ENCODE data around the gene ADAMTSL1. TPM values are rescaled to one million over a fixed set of nuclear protein-coding genes. Genes with fewer than 3 reads are reported as not detected.

ADAMTSL1 gene
- total RNA-seq, 2 donors from 2014 or later = 3.4 to 3.8 TPM

DNA sequence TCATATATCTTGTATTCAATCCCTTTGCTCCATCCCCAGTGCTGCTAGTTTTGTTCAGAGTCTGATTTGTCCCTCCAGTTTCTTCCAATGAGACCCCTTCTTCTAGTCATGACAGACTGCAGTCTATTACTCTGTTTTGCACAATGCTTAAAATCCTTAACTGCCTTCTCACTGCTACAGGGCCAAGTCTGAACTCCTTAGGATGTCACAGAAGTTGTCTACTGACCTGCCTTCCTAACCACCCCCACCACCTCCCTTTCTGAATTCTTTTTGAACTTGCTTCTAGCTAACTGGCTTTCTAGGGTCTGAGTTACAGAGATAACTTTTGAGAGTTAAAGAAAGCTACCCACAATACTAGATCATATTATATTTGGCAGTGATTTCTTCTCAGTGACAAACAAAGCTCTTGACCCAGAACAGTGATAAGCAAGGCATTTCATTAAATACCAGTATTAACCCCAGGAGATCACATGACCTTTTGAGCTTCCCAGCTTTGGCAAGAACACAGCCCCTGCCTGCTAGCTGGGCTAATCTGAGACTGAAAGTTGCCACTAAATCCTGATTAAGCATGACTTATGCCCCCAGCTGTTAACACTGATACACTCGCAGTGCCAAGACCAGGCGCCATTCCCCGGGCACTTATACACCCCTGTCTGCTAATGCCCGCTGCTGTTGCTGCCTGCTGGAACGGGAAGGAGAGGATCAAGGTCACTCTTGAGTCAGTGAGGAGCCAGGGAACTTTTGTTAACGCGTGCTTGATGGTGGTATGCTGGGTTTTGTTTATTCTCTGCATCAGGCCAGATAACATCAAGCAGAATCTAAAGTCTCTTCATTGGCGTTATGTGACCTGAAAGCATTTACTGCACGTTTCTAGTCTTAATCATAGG is 36.4 kb upstream of the ADAMTSL1 start:
- peak; percentile 71 for DNase-seq (ENCODE audit: low spot score)
- Histone ChIP-seq H3K4me3 (peak overlapping the region; percentile 24 to 48), H3K27me3 (no peaks in the 10 kb centered on the region), H3K4me1 (peaks cover 0 to 20% of the 10 kb centered on the region in 2 donors), H3K27ac (peak overlapping the region; percentile 38 to 46), H3K9me3 (no peaks in the 10 kb centered on the region), H3K36me3 (no peaks in the 10 kb centered on the region)
- TF ChIP-seq, protein P1, sequence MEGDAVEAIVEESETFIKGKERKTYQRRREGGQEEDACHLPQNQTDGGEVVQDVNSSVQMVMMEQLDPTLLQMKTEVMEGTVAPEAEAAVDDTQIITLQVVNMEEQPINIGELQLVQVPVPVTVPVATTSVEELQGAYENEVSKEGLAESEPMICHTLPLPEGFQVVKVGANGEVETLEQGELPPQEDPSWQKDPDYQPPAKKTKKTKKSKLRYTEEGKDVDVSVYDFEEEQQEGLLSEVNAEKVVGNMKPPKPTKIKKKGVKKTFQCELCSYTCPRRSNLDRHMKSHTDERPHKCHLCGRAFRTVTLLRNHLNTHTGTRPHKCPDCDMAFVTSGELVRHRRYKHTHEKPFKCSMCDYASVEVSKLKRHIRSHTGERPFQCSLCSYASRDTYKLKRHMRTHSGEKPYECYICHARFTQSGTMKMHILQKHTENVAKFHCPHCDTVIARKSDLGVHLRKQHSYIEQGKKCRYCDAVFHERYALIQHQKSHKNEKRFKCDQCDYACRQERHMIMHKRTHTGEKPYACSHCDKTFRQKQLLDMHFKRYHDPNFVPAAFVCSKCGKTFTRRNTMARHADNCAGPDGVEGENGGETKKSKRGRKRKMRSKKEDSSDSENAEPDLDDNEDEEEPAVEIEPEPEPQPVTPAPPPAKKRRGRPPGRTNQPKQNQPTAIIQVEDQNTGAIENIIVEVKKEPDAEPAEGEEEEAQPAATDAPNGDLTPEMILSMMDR (IDR thresholded peaks at IDR 0.05) = no peak

DNA sequence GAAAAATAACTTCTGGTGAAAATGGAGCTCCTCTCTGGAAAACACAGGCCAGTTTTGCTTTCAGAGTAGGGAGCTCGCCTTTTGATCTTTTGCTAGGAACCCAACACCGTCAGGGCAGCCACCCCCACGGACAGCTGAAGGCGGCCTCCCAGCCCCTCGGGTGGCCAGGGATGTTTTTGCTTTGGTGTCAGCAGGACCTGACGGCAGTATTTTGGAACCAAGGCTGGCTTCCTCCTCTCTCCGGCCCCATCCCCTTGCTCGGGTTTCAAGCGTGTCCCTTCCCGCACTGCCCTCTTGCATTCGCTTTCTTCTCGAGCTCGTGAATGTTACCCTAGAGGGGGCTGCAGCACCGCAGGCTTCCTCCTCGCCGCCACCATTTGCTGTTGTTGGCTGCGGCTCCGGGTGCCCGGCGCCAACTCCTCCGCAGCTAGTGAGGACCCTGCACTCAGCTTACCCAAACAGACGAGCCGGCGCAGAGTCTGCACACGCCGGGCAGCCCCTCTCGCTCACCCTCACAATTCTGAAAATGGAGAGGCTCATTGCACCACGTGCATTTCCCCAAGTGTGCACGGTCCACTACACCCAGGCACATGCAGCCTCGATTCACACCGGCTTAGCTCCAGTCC is 35.5 kb upstream of the ADAMTSL1 start:
- H3K4me3 ChIP-seq = peak overlapping the region; percentile 24 to 48
- DNase-seq (ENCODE audit: low spot score) = no peak
- H3K36me3 ChIP-seq = no peaks in the 10 kb centered on the region
- peaks cover 0 to 20% of the 10 kb centered on the region in 2 donors for H3K4me1 ChIP-seq
- TF ChIP-seq, protein P1 (IDR thresholded peaks at IDR 0.05) = peak in 1 of 2 donors; percentile 59
- H3K27ac ChIP-seq = peak overlapping the region; percentile 38 to 46
- H3K27me3 ChIP-seq = no peaks in the 10 kb centered on the region
- H3K9me3 ChIP-seq = no peaks in the 10 kb centered on the region

DNA sequence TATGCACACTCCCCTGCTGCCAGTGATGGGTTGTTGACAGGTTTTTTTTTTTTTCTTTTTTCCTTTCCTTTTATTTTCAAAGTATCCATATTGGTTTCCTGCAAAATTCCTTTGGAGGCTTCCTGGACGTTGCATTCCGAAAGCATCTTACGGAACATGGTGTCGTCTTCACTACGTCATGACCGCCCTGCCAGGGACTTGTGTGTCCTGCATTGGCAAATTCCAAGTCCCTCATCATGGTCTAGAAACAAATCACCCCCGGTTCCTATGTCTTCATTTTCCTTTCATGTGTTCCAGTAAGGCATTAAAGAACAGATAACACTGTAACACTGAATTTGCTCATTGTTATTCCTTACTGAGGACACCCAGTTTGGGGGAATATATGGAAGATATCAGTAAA is 35.0 kb upstream of the ADAMTSL1 start:
- Histone ChIP-seq H3K27me3 (no peaks in the 10 kb centered on the region), H3K36me3 (no peaks in the 10 kb centered on the region), H3K4me1 (peaks cover 0 to 20% of the 10 kb centered on the region in 2 donors), H3K27ac (no peak overlapping the region), H3K9me3 (no peaks in the 10 kb centered on the region), H3K4me3 (peak overlapping the region; percentile 24 to 48)
- TF ChIP-seq, protein P1 (IDR thresholded peaks at IDR 0.05) = no peak
- DNase-seq (ENCODE audit: low spot score) = no peak

DNA sequence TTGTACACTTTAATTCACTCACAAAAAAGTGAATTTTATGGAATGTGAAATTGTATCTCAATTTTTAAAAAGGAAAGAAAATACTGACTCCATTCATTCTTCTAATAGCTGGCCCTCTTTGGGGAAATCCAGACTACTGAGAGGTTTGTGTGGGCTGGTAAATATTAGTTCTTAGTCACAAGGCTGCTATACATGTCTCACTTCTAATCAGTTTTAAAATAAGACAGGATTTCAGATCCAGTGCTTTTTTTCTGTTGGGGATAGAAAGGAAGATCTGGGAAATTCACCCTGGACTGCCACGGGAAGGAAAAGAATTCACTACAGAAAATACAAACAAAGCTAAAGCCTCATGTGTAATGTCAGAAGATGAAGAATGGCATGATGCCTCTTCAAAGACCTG is 32.7 kb upstream of the ADAMTSL1 start:
- Histone ChIP-seq H3K27me3 (no peaks in the 10 kb centered on the region), H3K4me3 (no peak overlapping the region), H3K9me3 (no peaks in the 10 kb centered on the region), H3K36me3 (no peaks in the 10 kb centered on the region), H3K27ac (no peak overlapping the region), H3K4me1 (peaks cover 0 to 20% of the 10 kb centered on the region in 2 donors)
- TF ChIP-seq, protein P1 (IDR thresholded peaks at IDR 0.05) = no peak
- DNase-seq (ENCODE audit: low spot score) = no peak

DNA sequence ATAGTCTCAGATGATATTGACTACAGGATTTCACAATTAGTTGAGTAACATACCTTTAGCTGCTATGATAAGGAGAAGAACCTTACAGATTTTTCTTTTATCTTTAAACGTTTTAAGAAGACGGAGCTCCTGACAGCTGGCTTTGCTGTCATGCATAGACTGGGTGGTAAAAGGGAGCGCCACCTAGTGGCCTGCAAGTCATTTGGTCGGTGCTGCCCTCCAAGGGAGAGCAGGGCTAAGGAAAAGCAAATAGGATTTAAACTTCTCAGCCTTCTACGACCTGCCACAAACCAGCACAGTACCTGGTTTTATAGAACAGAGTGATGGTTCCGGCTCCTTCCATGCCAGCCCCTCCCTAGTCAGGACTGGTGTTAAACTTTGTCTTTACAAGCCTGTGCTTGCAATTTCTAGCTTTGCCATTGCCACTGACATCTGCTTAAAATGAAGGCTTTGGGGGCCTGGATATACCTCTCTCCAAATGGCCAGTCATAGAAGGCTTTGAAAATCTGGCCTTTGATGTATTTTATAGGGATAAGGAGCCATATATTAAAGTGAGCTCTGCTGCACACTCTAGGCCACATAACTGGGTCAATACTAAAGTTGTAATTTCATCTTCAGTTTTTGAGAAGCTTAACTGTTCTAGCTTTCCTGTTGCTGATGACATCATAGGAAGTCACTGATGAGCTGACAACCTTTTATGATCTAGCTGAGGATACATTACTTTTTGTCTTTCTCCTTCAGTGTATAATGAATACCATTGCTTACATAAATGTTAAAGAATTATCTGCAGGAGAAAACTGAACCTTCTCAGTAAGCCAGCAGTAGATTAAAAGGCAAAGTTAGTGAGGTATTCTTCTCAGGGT is 31.1 kb upstream of the ADAMTSL1 start:
- Histone ChIP-seq H3K27ac (no peak overlapping the region), H3K36me3 (no peaks in the 10 kb centered on the region), H3K4me1 (peaks cover 0 to 9% of the 10 kb centered on the region in 2 donors), H3K27me3 (no peaks in the 10 kb centered on the region), H3K9me3 (no peaks in the 10 kb centered on the region), H3K4me3 (no peak overlapping the region)
- TF ChIP-seq, protein P1 (IDR thresholded peaks at IDR 0.05) = peak; percentile 80 to 93
- DNase-seq (ENCODE audit: low spot score) = peak; percentile 79

Data from right atrium auricular region (tissue), 2 donors.